G401.6 (cell line): ENCODE measurements around the gene CGREF1.
"Not testable (repeated sequence)": the region's sequence is repeated elsewhere in the genome, so short reads cannot be mapped to it uniquely, and the experiment has no call there.

Experiments used
- FAIRE-seq: peaks from 2 replicates; lab custom pipeline; 2012; peaks lifted over from hg19 to GRCh38; lab: Jason Lieb, UNC

CGREF1 gene

GRCh38 chr2:27137322-27137935 is 18.5 kb upstream of the CGREF1 start:
- no peak for FAIRE-seq

- no peak for FAIRE-seq
These were observed 17.8 kb upstream of the CGREF1 start for GRCh38 chr2:27136751-27137150.

- no peak for FAIRE-seq
These were observed 16.6 kb upstream of the CGREF1 start for GRCh38 chr2:27135478-27135955.

GRCh38 chr2:27134781-27135477 is 16.0 kb upstream of the CGREF1 start:
- peak; percentile 63 for FAIRE-seq

- FAIRE-seq, result no peak
These were observed 15.2 kb upstream of the CGREF1 start, which contains the start of gene PREB for GRCh38 chr2:27133905-27134780. PREB (minus strand) TSS chr2:27134636; CDS start chr2:27134421, 215 bp downstream.

- FAIRE-seq, result no peak
These were observed 14.4 kb upstream of the CGREF1 start for GRCh38 chr2:27133195-27133875.

GRCh38 chr2:27131429-27131828 is 12.5 kb upstream of the CGREF1 start:
- no peak for FAIRE-seq

- FAIRE-seq, result no peak
These were observed 11.5 kb upstream of the CGREF1 start for GRCh38 chr2:27130396-27130795.

GRCh38 chr2:27128668-27129571 is 10.0 kb upstream of the CGREF1 start:
- no peak for FAIRE-seq

GRCh38 chr2:27127883-27128667 is 9.1 kb upstream of the CGREF1 start:
- no peak for FAIRE-seq

- FAIRE-seq, result no peak
These were observed 7.4 kb upstream of the CGREF1 start for GRCh38 chr2:27126252-27126710.

- FAIRE-seq, result no peak
These were observed 6.2 kb upstream of the CGREF1 start for GRCh38 chr2:27125104-27125503.

GRCh38 chr2:27123302-27124150 is 4.6 kb upstream of the CGREF1 start, which contains the start of gene ABHD1:
ABHD1 (plus strand) TSS chr2:27123815; CDS start chr2:27123949, 134 bp downstream.
- no peak for FAIRE-seq

GRCh38 chr2:27122791-27123190 is 3.9 kb upstream of the CGREF1 start:
- no peak for FAIRE-seq

- no peak for FAIRE-seq
These were observed 3.0 kb upstream of the CGREF1 start for GRCh38 chr2:27121906-27122305.

GRCh38 chr2:27119330-27119670 is 372 bp upstream of the CGREF1 start:
- not testable (repeated sequence) for FAIRE-seq

GRCh38 chr2:27117995-27118524 is 868 bp downstream of the CGREF1 start:
- FAIRE-seq, result no peak

- FAIRE-seq, result no peak
These were observed 3.4 kb downstream of the CGREF1 start for GRCh38 chr2:27115519-27115918.
